ENCODE data around the gene ERBB2. TPM values are rescaled to one million over a fixed set of nuclear protein-coding genes. Genes with fewer than 3 reads are reported as not detected.

Gene ERBB2
- total and polyA plus RNA-seq, 9 of the 15 experiments (the other 6 are each of a cell fraction or from before 2014, with no cell fraction given), result 0.74 to 5.6 (median 3.3) TPM

DNA sequence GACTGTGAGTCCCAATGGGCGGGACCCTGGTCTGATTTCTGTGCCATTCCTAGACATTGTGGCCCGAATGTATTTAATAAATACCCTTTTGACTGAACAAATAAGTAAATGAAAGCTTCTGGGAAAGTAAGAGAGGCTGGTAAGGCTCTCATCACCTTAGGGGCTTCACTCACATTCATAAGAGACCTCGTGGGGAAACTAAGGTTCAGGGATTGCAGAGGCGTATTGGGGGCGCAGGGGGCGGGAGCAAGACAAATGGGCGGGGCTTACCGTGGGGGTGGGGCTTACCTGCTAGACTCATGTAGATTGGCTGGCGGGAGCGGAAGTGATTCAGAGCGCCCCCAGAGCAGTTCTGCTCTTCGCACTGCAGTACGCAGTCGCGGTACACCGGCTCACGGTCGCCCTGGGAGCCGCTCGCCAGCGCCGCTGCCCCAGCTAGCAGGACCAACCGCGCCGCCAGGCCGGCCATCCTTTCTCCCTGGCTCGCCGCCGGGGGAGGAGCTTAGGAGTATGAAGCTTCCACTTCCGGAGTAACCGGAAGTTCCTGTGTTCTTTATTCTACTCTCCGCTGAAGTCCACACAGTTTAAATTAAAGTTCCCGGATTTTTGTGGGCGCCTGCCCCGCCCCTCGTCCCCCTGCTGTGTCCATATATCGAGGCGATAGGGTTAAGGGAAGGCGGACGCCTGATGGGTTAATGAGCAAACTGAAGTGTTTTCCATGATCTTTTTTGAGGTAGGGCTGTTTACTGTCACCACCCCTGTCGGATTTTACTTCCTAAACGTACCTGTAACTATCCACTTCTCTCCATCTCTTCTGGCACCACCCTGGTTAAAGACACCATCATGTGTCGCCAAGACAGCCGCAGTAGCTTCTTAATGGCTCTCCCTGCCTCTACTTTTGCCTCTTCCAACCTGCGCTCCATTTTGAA, 12.1 kb upstream of the ERBB2 start, which contains the start of gene PGAP3 (continued):
- TF ChIP-seq, protein P1, sequence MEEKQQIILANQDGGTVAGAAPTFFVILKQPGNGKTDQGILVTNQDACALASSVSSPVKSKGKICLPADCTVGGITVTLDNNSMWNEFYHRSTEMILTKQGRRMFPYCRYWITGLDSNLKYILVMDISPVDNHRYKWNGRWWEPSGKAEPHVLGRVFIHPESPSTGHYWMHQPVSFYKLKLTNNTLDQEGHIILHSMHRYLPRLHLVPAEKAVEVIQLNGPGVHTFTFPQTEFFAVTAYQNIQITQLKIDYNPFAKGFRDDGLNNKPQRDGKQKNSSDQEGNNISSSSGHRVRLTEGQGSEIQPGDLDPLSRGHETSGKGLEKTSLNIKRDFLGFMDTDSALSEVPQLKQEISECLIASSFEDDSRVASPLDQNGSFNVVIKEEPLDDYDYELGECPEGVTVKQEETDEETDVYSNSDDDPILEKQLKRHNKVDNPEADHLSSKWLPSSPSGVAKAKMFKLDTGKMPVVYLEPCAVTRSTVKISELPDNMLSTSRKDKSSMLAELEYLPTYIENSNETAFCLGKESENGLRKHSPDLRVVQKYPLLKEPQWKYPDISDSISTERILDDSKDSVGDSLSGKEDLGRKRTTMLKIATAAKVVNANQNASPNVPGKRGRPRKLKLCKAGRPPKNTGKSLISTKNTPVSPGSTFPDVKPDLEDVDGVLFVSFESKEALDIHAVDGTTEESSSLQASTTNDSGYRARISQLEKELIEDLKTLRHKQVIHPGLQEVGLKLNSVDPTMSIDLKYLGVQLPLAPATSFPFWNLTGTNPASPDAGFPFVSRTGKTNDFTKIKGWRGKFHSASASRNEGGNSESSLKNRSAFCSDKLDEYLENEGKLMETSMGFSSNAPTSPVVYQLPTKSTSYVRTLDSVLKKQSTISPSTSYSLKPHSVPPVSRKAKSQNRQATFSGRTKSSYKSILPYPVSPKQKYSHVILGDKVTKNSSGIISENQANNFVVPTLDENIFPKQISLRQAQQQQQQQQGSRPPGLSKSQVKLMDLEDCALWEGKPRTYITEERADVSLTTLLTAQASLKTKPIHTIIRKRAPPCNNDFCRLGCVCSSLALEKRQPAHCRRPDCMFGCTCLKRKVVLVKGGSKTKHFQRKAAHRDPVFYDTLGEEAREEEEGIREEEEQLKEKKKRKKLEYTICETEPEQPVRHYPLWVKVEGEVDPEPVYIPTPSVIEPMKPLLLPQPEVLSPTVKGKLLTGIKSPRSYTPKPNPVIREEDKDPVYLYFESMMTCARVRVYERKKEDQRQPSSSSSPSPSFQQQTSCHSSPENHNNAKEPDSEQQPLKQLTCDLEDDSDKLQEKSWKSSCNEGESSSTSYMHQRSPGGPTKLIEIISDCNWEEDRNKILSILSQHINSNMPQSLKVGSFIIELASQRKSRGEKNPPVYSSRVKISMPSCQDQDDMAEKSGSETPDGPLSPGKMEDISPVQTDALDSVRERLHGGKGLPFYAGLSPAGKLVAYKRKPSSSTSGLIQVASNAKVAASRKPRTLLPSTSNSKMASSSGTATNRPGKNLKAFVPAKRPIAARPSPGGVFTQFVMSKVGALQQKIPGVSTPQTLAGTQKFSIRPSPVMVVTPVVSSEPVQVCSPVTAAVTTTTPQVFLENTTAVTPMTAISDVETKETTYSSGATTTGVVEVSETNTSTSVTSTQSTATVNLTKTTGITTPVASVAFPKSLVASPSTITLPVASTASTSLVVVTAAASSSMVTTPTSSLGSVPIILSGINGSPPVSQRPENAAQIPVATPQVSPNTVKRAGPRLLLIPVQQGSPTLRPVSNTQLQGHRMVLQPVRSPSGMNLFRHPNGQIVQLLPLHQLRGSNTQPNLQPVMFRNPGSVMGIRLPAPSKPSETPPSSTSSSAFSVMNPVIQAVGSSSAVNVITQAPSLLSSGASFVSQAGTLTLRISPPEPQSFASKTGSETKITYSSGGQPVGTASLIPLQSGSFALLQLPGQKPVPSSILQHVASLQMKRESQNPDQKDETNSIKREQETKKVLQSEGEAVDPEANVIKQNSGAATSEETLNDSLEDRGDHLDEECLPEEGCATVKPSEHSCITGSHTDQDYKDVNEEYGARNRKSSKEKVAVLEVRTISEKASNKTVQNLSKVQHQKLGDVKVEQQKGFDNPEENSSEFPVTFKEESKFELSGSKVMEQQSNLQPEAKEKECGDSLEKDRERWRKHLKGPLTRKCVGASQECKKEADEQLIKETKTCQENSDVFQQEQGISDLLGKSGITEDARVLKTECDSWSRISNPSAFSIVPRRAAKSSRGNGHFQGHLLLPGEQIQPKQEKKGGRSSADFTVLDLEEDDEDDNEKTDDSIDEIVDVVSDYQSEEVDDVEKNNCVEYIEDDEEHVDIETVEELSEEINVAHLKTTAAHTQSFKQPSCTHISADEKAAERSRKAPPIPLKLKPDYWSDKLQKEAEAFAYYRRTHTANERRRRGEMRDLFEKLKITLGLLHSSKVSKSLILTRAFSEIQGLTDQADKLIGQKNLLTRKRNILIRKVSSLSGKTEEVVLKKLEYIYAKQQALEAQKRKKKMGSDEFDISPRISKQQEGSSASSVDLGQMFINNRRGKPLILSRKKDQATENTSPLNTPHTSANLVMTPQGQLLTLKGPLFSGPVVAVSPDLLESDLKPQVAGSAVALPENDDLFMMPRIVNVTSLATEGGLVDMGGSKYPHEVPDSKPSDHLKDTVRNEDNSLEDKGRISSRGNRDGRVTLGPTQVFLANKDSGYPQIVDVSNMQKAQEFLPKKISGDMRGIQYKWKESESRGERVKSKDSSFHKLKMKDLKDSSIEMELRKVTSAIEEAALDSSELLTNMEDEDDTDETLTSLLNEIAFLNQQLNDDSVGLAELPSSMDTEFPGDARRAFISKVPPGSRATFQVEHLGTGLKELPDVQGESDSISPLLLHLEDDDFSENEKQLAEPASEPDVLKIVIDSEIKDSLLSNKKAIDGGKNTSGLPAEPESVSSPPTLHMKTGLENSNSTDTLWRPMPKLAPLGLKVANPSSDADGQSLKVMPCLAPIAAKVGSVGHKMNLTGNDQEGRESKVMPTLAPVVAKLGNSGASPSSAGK (IDR thresholded peaks at IDR 0.05), result no peak
- TF ChIP-seq, protein P2, sequence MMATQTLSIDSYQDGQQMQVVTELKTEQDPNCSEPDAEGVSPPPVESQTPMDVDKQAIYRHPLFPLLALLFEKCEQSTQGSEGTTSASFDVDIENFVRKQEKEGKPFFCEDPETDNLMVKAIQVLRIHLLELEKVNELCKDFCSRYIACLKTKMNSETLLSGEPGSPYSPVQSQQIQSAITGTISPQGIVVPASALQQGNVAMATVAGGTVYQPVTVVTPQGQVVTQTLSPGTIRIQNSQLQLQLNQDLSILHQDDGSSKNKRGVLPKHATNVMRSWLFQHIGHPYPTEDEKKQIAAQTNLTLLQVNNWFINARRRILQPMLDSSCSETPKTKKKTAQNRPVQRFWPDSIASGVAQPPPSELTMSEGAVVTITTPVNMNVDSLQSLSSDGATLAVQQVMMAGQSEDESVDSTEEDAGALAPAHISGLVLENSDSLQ (IDR thresholded peaks at IDR 0.05), result peak; percentile 57
- TF ChIP-seq EZH2 (IDR thresholded peaks at IDR 0.05; ENCODE audit: borderline replicate concordance, low read depth, low read length), result no peak
- TF ChIP-seq SRSF1 (IDR thresholded peaks at IDR 0.05; ENCODE audit: low read depth, low read length), result no peak
- TF ChIP-seq, protein P3, sequence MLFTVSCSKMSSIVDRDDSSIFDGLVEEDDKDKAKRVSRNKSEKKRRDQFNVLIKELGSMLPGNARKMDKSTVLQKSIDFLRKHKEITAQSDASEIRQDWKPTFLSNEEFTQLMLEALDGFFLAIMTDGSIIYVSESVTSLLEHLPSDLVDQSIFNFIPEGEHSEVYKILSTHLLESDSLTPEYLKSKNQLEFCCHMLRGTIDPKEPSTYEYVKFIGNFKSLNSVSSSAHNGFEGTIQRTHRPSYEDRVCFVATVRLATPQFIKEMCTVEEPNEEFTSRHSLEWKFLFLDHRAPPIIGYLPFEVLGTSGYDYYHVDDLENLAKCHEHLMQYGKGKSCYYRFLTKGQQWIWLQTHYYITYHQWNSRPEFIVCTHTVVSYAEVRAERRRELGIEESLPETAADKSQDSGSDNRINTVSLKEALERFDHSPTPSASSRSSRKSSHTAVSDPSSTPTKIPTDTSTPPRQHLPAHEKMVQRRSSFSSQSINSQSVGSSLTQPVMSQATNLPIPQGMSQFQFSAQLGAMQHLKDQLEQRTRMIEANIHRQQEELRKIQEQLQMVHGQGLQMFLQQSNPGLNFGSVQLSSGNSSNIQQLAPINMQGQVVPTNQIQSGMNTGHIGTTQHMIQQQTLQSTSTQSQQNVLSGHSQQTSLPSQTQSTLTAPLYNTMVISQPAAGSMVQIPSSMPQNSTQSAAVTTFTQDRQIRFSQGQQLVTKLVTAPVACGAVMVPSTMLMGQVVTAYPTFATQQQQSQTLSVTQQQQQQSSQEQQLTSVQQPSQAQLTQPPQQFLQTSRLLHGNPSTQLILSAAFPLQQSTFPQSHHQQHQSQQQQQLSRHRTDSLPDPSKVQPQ (CRISPR knock-in tag; IDR thresholded peaks at IDR 0.05; ENCODE audit: borderline replicate concordance), result no peak
- TF ChIP-seq LARP7 (IDR thresholded peaks at IDR 0.05), result no peak
- TF ChIP-seq CHD1 (IDR thresholded peaks at IDR 0.05; ENCODE audit: low read length), result no peak
- no peak for TF ChIP-seq ZC3H4 (CRISPR knock-in tag; IDR thresholded peaks at IDR 0.05; ENCODE audit: borderline replicate concordance)
- no peak for TF ChIP-seq KAT2B (IDR thresholded peaks at IDR 0.05; ENCODE audit: low read depth, low read length)
- no peak for TF ChIP-seq ZNF324 (CRISPR knock-in tag; IDR thresholded peaks at IDR 0.05)
- TF ChIP-seq BMI1 (IDR thresholded peaks at IDR 0.05; ENCODE audit: low read length), result no peak
